Effector CD8-positive, alpha-beta T cell (primary cell): ENCODE results near the gene NFASC.

Source experiments
- DNase-seq: peaks from one replicate; lab custom pipeline; 2025; lab: John Stamatoyannopoulos, UW

NFASC gene

DNA sequence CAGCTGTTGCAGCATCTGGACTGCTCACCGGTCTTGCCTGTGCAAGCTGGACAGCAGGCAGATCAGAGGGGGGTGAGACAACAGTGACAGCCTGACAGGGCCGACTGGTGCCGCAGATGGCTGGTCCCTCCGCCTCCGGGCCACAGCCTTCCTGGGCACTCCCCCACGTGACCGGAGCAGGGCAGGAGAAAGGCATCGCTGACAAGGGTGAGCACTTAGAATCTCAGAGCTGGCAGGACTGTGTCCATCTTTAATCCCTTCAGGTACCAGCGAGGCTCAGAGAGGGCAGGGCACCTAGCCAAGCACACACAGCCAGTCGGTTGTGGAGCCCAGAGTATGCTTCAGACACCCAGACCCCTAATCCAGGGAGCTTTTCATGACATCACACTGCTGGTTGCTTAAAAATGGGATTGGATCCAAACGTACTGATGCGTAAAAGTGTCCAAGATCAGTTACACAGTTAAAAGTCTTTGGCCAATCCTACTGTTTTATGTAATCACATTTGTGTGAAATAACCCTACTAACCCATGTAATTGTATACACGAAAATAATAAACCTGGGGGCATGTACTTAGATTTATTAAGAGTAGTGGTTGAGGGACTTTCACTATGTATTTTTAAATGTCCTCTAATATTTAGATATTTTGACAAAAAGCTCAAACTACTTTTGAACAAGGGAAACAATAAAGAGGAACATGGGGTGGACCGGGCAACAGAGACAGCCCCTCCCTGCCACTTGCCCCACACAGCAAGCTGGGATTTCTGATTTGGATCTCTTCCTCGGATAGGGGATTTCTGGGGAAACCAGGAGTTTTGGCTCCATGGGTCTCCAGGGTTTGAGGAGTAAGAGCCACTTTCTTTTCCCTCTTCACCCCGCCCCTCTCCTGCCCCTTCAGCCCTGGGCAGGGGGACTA, 171.6 kb downstream of the NFASC start:
- DNase-seq: no peak

DNA sequence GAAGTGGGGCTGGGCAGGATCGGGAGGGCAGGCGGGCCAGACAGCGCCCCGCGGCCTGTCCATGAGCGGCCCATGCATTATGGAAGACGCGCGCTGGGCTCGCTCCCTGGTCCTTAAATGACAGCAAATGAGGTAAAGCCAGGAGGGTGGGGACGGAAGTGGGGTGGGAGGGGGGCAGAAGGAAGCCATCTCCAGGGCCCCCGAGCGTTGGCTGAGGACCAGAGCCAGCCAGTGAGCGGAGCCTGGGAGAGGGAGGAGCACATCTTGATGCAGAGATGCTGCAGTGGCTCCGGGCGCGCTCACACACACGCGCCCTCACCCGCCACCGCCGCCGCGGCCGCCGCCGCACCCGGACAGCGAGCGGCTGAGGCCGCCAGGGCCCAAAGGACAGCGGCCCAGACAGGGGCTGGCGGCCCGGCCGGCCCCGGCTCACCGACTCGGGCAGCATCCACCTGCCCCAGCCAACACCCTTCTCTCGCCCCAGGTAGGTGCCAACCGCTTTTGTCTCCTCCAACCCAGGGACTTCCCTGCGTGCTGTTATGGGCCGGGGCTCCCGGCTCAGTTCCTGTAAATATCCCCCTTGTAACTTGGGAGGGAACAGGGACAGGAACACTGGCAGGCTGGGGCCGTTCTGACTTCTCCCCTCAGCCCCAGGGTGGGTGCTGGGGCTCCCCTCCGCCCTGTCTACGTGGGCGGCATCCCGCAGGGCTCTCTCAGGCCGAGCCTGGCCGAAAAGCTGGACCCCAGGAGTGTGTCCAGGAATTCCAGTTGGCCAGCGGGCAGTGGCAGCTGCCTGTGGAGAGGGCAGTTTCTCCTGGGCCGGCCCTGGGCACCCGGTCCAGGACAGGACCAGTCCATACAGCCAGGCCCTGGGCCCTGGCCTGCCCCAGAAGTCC, 172.5 kb downstream of the NFASC start, which contains the start of gene CNTN2:
Gene CNTN2 (plus strand): TSS at position 302 of the 896 bp plus-strand sequence. CDS start 9,974 bp downstream, outside the sequence.
- DNase-seq: no peak

GRCh38 chr1:205043866-205044265, 173.2 kb downstream of the NFASC start:
- DNase-seq: no peak

DNA sequence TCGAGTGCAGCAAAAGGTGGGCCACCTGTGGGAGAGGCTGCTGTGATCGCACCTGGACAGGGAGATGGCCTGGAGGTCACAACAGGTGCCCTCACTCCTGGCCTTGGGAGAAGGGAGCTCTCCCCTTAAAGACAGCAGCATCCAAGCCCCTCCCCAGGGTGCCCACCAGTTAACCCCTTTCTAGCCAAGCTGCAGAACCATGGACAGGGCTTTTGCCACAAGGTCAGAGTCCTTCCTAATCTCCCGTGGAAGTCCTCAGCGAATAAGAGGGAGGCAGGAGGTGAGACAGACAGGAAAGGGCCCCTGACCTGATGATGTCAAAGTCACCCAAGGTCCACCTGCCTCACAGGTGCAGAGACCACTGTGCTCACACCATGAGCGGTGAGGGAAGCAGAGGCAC, 174.1 kb downstream of the NFASC start:
- no peak for DNase-seq

- DNase-seq: no peak
Observed at GRCh38 chr1:205045146-205045545, 174.5 kb downstream of the NFASC start.

- no peak for DNase-seq
Observed at GRCh38 chr1:205046870-205047269, 176.2 kb downstream of the NFASC start.

GRCh38 chr1:205047764-205048231, 177.1 kb downstream of the NFASC start:
- no peak for DNase-seq

GRCh38 chr1:205048382-205048781, 177.7 kb downstream of the NFASC start:
- no peak for DNase-seq

DNA sequence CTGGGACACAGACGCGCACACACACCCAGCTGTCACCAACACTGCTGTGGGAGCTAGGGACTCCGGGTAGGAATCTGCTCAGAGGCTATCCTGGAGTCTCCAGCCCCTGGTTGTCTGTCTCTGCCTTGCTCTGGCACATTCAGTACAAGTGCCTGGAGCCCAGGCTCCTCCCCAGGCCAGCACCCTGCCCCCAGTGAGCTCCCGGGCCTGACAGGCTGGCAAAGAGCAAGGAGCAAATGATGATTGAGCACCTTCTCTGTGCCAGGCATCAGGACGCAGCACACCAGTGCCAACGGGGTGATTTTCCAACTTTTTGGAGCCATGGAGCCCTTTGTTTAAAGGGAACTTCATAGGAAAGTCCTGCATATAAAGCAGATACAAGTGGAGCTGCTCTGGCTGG, 178.8 kb downstream of the NFASC start:
- DNase-seq: no peak

DNA sequence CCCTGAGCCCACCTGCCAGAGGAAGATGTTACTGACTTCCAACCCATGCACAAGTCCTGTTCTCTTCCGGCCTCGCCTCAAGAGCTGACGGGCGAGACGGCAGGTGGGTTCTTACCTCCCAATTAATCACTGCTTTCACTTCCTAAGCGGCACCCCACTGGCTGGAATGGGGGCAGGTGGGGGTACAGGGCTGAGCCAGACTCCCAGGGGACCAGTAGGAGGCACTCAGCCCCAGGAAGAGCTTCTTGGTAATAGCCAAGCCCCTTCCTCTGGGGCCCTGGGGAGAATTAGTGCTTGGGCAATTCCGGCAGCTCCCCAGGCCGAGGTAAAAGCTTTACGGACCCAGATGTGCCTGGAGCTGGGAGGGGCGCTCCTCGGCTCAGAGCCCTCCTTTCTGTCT, 182.0 kb downstream of the NFASC start:
- DNase-seq: no peak

GRCh38 chr1:205053296-205053695, 182.6 kb downstream of the NFASC start:
- DNase-seq: no peak

DNA sequence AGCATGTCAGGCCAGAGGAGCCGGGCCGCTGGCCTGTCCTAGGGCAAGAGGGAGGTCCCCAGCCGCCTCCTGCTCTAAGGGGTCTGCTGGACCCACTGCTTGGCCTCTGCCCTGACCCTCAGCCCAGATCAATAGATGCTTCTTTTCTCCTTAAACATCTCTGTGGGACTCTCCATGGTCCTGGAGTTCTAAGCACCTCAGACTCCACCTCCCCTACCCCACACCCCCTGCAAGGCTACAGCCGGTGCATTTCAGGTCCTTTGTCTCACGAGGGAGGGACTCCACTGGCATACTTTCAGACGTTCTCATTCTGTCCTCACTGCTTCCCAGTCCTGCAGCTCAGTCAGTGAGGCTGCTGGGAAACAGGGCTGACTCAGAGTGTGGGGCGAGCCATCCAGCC, 183.4 kb downstream of the NFASC start:
- no peak for DNase-seq

- DNase-seq: no peak
Observed at GRCh38 chr1:205056188-205056611, 185.5 kb downstream of the NFASC start.

- no peak for DNase-seq
Observed at GRCh38 chr1:205056956-205057568, 186.4 kb downstream of the NFASC start.

DNA sequence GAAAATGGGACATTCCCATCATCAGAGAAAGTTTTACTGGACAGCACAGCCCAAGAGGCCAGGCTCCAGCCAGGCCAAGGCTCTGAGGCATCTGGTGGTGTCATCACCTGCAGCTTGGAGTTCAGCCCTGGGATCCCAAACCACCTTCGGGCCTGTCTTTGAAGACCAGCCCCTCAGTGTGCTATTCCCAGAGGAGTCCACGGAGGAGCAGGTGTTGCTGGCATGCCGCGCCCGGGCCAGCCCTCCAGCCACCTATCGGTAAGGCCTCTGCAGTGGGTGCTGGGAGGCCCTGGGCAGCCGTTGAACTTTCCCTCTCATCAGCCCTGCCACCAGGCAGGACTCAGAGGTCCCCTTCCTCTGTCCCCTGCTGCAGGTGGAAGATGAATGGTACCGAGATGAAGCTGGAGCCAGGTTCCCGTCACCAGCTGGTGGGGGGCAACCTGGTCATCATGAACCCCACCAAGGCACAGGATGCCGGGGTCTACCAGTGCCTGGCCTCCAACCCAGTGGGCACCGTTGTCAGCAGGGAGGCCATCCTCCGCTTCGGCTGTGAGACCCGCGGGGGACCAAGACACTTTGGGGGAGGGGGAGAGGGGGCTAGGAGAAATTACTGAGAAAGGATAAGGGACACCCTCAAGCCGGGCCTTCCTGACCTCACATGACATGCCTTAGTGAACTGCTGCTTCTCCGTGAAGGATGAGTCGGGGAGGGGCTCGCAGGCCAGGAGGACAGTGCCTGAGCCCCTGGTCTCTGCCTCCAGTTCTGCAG, 187.3 kb downstream of the NFASC start:
- no peak for DNase-seq

DNA sequence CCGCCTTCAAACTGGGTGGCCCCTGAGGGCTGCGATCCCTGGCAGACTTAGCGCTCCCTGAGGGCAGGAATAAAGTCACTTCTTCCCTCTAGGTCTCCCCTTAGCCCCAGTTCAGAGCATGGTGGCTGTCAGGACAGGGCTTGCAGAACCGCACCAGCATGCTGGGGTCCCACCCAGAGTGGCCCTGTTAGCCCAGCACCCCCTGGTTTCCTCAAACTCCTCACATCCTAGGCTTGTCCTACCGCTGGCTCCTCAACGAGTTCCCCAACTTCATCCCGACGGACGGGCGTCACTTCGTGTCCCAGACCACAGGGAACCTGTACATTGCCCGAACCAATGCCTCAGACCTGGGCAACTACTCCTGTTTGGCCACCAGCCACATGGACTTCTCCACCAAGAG, 188.2 kb downstream of the NFASC start:
- DNase-seq: no peak

DNA sequence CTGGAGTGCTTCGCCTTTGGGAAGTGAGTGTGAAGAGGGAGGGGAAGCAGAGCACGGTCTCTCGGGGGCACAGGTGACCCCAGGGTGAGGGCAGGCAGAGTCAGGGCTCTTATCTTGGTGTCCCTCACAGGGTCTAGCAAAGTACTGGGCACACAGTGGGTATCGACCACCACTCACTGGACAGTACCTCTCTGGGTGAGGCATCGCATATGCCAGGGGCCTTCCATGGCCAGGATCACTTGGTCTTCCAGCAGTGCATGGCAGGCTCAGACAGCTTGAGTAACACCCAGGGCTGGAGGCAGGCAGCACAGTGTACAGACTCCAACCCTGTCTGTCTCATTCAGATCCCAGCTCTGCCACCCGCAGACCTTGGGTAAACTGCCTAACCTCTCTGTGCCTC, 189.0 kb downstream of the NFASC start:
- no peak for DNase-seq

- DNase-seq: no peak
Observed at GRCh38 chr1:205060746-205061145, 190.1 kb downstream of the NFASC start.

GRCh38 chr1:205061227-205061626, 190.6 kb downstream of the NFASC start:
- DNase-seq: no peak

- peak; percentile 55 for DNase-seq
Observed at GRCh38 chr1:205061665-205062069, 191.0 kb downstream of the NFASC start.

- DNase-seq: no peak
Observed at GRCh38 chr1:205062319-205062718, 191.7 kb downstream of the NFASC start.
